GM18499 (cell line): Measurements from ENCODE around the gene DRICH1.
"Not testable (repeated sequence)": the region's sequence is repeated elsewhere in the genome, so short reads cannot be mapped to it uniquely, and the experiment has no call there.

Experiments used
- ATAC-seq: cut with Tn5 transposase; IDR thresholded peaks from one replicate; pipeline ENCODE4 v1.9.1; 2021; ENCODE audit warnings: moderate number of reproducible peaks; ENCODE audit not compliant: insufficient read depth, unreplicated experiment

Gene DRICH1

DNA sequence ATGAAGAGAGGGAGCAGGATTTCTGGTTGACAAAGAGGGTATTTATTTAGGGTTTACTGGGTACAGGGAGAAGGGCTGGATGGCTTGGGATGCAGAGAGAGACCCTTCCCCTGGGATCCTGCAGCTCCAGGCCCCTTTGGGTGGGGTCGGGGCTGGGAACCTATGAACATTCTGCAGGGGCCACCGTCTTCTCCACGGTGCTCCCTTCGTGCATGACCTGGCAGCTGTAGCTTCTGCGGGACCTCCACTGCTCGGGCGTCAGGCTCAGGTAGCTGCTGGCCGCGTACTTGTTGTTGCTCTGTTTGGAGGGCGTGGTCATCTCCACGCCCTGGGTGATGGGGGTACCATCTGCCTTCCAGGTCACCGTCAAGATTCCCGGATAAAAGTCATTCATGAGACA is 59.0 kb downstream of the DRICH1 start:
- not testable (repeated sequence) for ATAC-seq

DNA sequence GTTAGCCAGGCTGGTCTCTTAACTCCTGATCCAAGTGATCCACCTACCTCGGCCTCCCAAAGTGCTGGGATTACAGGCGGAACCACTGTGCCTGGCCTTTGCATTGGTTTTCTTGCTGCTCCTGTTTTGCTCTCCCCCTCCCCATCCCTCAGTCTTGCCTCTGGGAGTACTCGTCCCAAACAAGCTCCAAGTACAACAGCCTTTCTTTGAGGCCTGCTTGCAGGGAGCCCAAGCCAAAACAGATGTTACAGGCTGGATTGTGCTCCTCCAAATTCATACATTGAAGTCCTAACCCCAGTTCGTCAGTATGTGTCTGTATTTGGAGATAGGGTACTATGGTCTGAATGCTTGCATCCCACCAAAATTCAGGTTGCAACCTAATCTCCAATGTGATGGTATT is 60.6 kb downstream of the DRICH1 start:
- ATAC-seq: no peak

DNA sequence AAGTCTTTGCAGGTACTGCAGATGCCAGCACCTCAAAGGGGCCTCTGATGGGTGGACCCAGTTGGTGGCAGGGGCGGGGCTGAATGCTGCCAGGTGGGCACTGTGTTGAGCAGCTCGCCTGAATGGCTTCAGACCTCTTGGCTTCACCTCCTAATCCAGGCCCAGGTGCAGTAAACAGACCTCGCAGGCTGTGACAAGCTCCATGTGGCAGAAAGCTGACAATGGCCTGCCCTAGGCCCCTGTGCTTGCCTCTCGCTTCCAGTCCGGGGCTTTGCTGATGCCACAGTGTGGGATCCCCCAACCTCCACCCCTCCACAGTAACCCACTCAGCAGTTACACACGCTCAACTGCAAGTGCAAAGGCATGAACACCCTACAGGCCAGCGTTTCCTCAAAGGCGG is 61.4 kb downstream of the DRICH1 start:
- no peak for ATAC-seq

- no peak for ATAC-seq
Measured at GRCh38 chr22:23569716-23570115, 62.4 kb downstream of the DRICH1 start.

DNA sequence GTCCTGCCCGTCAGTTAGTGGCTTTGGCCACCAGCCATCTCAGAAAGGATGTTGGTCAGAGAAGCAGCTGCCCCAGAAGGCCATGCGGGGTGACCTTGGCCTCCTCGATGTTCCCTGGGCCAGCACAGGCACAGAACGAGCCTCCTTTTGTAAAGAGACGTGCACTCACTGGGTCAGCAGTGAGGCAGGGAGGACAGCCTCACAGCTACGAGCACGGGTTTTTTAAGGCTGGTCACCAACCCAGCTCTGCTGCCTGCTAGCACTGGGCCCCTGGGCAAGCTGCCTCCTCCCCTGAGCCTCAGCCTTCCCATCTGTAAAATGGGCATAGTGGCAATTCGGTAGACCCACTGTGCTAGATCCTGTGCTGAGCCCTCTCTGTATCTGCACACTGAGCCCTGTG is 62.8 kb downstream of the DRICH1 start:
- ATAC-seq: no peak

DNA sequence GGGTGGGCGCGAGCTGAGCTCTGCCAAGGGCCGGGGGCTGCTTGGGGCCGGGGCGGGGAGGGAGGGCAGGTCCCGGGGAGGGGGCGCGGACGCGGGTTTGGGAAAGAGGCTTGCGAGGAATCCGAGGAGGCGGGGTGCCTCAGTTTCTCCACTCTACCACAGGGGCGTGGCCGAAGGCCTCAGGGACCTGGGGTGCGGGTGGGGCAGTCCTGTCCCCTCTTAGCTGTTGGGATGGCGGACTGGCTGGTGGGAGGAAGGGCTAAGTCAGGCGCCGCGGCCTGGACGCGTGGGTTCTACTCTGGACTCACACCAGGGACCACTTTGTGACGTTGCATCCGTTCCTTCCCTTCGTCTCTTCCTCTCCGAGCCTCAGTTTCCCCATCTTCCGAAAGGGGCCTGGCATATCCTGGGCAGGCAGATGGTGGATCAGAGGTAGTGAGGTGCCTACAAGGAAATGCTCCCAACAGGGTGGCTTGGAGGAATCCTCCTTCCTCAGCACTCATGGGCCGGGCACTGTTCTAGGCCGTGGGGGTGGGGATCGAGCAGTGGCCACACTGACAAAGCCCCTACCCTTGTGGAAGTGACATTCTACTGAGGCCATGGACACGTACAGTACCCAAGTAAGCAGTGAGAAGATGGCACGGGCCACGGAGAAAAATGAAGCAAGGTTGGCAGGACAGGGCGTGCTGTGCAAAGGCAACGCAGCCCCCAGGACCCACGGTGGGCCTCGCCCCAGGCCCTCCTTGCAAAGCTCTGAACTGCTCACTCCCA is 65.2 kb downstream of the DRICH1 start:
- no peak for ATAC-seq

- ATAC-seq: no peak
Measured at GRCh38 chr22:23565915-23566704, 66.0 kb downstream of the DRICH1 start.

GRCh38 chr22:23565305-23565914 is 66.7 kb downstream of the DRICH1 start:
- ATAC-seq: no peak

DNA sequence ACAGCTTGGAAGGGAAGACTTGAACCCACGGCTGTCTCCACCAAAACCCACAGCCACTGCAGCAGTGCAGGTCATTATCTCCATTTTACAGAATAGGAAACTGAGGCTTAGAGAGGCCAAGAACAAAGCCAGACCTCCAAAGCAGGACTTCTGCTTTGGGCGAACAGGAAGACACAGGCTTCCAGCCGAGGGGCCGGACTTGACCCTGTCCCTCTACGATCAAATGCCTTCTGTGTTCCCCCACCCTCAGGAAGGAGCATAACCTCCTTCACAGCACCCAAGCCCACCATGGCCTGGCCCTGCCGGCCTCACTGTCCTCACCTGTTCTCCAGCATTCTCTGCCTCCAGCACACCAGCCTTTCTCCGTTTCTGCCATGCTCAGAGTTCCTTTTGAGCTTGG is 67.8 kb downstream of the DRICH1 start:
- ATAC-seq: no peak

DNA sequence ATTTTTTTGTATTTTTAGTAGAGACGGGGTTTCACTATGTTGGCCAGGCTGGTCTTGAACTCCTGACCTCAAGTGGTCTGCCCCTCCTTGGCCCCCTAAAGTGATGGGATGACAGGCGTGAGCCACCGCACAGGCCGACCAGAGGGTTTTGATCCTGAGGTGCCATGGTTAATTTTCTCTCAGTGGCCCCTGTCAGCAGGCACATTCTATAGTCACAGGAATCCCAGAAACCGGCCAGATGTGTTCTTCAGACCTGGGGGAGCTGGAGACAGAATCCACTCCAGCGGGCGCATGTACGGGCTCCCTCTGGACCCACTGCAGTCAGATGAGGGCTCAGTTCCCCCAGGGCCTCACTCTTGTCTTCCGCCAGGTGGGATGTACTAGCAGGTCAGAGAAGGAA is 69.0 kb downstream of the DRICH1 start:
- no peak for ATAC-seq

GRCh38 chr22:23562186-23562585 is 69.9 kb downstream of the DRICH1 start:
- no peak for ATAC-seq

DNA sequence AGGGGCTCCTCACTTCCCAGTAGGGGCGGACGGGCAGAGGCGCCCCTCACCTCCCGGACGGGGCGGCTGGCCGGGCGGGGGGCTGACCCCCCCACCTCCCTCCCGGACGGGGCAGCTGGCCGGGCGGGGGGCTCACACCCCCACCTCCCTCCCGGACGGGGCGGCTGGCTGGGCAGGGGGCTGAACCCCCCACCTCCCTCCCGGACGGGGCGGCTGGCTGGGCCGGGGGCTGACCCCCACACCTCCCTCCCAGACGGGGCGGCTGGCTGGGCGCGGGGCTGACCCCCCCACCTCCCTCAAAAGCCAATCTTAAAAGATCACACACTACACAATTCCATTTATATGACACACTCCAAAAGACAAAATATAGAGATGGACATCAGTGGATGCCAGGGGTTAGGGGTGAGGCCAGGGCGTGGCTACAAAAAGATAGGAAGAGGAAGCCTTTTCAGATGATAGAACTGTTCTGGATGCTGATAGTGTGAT is 71.1 kb downstream of the DRICH1 start:
- ATAC-seq: not testable (repeated sequence)

- not testable (repeated sequence) for ATAC-seq
Measured at GRCh38 chr22:23560215-23560614, 71.9 kb downstream of the DRICH1 start.
